WERI-Rb-1 (cell line): ENCODE results near the gene TYW1B.
"Not testable (repeated sequence)": the region's sequence is repeated elsewhere in the genome, so short reads cannot be mapped to it uniquely, and the experiment has no call there.

Experiments
- DNase-seq: peaks from one replicate; pipeline ENCODE4 v3.0.0-alpha.2; 2020
- H3K27ac ChIP-seq: fragments of 250-450 bp; sonication (Bioruptor Pico); 2 replicates; pipeline ENCODE4 v1.5.1; 2020; ENCODE audit warnings: mild to moderate bottlenecking, moderate library complexity
- H3K27me3 ChIP-seq: fragments of 250-450 bp; sonication (Bioruptor Pico); 2 replicates; pipeline ENCODE4 v1.5.1; 2021; ENCODE audit warnings: mild to moderate bottlenecking, low read depth, moderate library complexity; ENCODE audit not compliant: insufficient read depth, severe bottlenecking
- H3K36me3 ChIP-seq: fragments of 250-450 bp; sonication (Bioruptor Pico); 2 replicates; pipeline ENCODE4 v1.5.1; 2020; ENCODE audit warnings: mild to moderate bottlenecking, moderate library complexity
- H3K4me3 ChIP-seq: 2 replicates; pipeline ENCODE4 v1.5.1; 2011; ENCODE audit warnings: low read depth, mild to moderate bottlenecking, control low read depth, low read length
- H3K9me3 ChIP-seq: fragments of 250-450 bp; sonication (Bioruptor Pico); 2 replicates; pipeline ENCODE4 v1.5.1; 2021; ENCODE audit warnings: mild to moderate bottlenecking, moderate library complexity; ENCODE audit not compliant: severe bottlenecking

The TYW1B gene, protein sequence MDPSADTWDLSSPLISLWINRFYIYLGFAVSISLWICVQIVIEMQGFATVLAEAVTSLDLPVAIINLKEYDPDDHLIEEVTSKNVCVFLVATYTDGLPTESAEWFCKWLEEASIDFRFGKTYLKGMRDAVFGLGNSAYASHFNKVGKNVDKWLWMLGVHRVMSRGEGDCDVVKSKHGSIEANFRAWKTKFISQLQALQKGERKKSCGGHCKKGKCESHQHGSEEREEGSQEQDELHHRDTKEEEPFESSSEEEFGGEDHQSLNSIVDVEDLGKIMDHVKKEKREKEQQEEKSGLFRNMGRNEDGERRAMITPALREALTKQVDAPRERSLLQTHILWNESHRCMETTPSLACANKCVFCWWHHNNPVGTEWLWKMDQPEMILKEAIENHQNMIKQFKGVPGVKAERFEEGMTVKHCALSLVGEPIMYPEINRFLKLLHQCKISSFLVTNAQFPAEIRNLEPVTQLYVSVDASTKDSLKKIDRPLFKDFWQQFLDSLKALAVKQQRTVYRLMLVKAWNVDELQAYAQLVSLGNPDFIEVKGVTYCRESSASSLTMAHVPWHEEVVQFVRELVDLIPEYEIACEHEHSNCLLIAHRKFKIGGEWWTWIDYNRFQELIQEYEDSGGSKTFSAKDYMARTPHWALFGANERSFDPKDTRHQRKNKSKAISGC

GRCh38 chr7:72827839-72828591 lies at the start of gene TYW1B:
TYW1B (minus strand) TSS chr7:72828200; CDS start chr7:72828075, 125 bp downstream.
- H3K27me3 ChIP-seq, H3K9me3 ChIP-seq: not testable (repeated sequence)
- DNase-seq, result peak; percentile 97
- Histone ChIP-seq H3K27ac (peak within 1 kb of the TSS; percentile 76), H3K36me3 (peaks cover 10% of the 10 kb centered on the region), H3K4me3 (peak within 1 kb of the TSS; percentile 83)

DNA sequence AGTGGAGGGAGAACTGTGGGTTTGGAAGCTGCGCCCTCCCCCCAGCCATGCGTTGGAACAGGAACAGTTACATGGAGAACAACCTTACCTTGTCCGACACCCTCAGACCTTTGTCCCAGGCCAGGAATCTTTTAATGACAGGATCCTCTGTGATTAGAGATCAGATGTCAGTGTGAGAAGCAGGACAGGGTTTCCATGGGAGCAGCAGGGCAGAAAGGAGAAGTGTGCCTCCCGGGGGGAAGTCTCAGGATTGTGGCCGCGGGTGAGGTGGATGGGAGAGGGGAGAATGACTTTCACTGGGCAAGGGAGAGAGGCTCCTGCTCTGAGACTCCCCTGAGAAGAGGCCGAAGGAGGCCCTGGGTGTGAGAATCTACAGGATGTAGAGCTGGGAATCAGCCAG lies 39.6 kb upstream of the TYW1B start:
- DNase-seq, H3K36me3 ChIP-seq, H3K27ac ChIP-seq, H3K27me3 ChIP-seq, H3K4me3 ChIP-seq, H3K9me3 ChIP-seq: not testable (repeated sequence)

GRCh38 chr7:72858846-72859400 lies 30.9 kb upstream of the TYW1B start:
- not testable (repeated sequence) for H3K4me3 ChIP-seq, H3K27me3 ChIP-seq, H3K36me3 ChIP-seq, DNase-seq, H3K9me3 ChIP-seq, H3K27ac ChIP-seq

GRCh38 chr7:72857925-72858324 lies 29.9 kb upstream of the TYW1B start:
- not testable (repeated sequence) for H3K9me3 ChIP-seq, H3K27me3 ChIP-seq, H3K27ac ChIP-seq, H3K36me3 ChIP-seq, DNase-seq, H3K4me3 ChIP-seq

- H3K4me3 ChIP-seq, H3K36me3 ChIP-seq, H3K27ac ChIP-seq, H3K9me3 ChIP-seq, H3K27me3 ChIP-seq, DNase-seq: not testable (repeated sequence)
These were observed 27.3 kb upstream of the TYW1B start for GRCh38 chr7:72855261-72855660.

DNA sequence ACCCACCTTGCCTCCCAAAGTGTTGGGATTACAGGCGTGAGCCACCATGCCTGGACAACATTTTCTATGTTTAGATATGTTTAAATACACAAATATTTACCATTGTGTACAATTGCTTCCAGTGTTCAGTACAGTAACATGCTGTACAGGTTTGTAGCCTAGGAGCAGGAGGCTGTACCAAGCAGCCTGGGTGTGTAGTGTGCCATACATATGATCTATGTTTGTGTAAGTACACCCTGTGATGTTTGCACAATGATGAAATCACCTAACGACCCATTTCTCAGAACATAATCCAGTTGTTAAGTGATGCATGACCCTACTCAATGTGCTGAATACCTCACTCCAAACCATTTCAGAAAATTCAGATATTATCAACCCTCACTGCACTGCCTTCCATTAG lies 24.9 kb upstream of the TYW1B start:
- H3K36me3 ChIP-seq, DNase-seq, H3K27me3 ChIP-seq, H3K9me3 ChIP-seq, H3K4me3 ChIP-seq, H3K27ac ChIP-seq: not testable (repeated sequence)

- not testable (repeated sequence) for H3K27me3 ChIP-seq, DNase-seq, H3K4me3 ChIP-seq, H3K27ac ChIP-seq, H3K9me3 ChIP-seq, H3K36me3 ChIP-seq
These were observed 22.7 kb upstream of the TYW1B start for GRCh38 chr7:72850746-72851145.

GRCh38 chr7:72844146-72844545 lies 16.1 kb upstream of the TYW1B start:
- H3K4me3 ChIP-seq, H3K27ac ChIP-seq, H3K27me3 ChIP-seq, H3K9me3 ChIP-seq, H3K36me3 ChIP-seq, DNase-seq: not testable (repeated sequence)

- H3K27me3 ChIP-seq, H3K27ac ChIP-seq, H3K36me3 ChIP-seq, H3K9me3 ChIP-seq, DNase-seq, H3K4me3 ChIP-seq: not testable (repeated sequence)
These were observed 15.2 kb upstream of the TYW1B start for GRCh38 chr7:72843166-72843565.

DNA sequence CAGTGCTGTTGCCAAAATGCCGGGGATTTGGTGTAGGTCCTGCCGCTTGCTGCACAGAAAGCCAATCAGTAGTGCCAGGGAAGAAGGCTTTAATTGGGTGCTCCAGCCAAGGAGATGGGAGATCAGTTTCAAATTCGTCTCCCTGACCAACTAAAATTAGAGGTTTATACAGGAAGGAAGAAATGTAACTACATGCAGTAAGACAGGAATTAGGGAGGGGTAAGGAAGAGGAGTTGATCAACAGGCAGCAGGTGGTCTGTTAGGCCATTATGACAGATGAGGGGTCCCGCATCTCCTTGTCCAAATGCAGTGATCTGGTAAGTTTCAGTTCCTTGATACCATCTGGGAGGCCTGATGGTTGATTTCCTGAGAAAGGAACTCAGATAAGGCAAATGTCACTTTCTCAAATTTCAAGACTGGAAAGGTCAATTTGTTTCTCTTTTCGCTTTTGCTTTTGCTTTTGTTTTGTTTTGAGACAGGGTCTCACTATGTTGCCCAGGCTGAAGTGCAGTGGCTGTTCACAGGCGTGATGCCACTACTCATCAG lies 13.0 kb upstream of the TYW1B start:
- not testable (repeated sequence) for DNase-seq, H3K36me3 ChIP-seq, H3K27me3 ChIP-seq, H3K27ac ChIP-seq, H3K4me3 ChIP-seq, H3K9me3 ChIP-seq

- not testable (repeated sequence) for DNase-seq, H3K4me3 ChIP-seq, H3K9me3 ChIP-seq, H3K36me3 ChIP-seq, H3K27ac ChIP-seq, H3K27me3 ChIP-seq
These were observed 10.3 kb upstream of the TYW1B start for GRCh38 chr7:72838315-72838714.

DNA sequence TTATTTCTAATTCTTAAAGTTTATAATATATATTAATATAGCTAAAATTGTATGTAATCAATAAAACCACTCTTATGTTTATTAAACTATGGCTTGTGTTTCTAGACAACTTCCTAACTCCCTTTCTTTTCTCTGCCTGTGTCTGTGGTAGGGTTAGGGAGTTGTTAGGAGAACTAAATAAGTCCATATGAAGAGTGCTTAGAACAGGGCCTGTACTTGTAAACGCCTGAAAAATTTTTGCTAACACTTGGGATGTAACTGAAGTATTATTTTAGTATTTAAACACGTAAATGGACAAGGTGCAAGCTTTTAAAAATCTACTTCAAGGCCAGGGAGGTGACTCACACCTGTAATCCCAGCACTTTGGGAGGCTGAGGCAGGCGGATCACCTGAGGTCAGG lies 9.3 kb upstream of the TYW1B start:
- not testable (repeated sequence) for H3K27me3 ChIP-seq, H3K36me3 ChIP-seq, DNase-seq, H3K9me3 ChIP-seq, H3K4me3 ChIP-seq, H3K27ac ChIP-seq

DNA sequence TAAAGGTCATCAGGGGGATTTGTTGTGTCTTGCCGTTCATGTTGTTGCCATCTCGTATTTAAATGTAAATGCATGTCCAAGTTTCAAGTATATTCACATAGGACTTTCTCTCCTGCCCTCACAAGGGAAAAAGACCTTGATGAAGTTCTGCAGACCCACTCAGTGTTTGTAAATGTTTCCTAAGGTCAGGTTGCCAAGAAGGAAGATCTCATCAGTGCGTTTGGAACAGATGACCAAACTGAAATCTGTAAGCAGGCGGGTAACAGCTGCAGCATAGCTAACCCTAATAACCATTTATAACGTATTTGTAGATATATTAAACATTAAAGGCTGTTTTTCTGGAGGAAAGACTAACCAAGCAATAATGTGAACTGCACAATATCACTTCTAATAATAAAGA lies 2.6 kb upstream of the TYW1B start:
- H3K9me3 ChIP-seq, H3K27ac ChIP-seq, H3K4me3 ChIP-seq, H3K27me3 ChIP-seq, DNase-seq: not testable (repeated sequence)
- H3K36me3 ChIP-seq, result peaks cover 15% of the 10 kb centered on the region
